Measurements from ENCODE around the gene SORBS1. TPM values are rescaled to one million over a fixed set of nuclear protein-coding genes. Genes with fewer than 3 reads are reported as not detected.

The SORBS1 gene
- total RNA-seq, 1 donor from 2014 or later: 5.1 TPM

GRCh38 chr10:95505641-95506040 lies 55.5 kb downstream of the SORBS1 start:
- Histone ChIP-seq H3K36me3 (ENCODE audit: insufficient read depth, low read length) (no peaks in the 10 kb centered on the region), H3K4me2 (ENCODE audit: low read length) (no peak overlapping the region), H3K27me3 (ENCODE audit: insufficient read depth, low read length) (no peaks in the 10 kb centered on the region), H3K79me2 (ENCODE audit: insufficient read depth, low read length) (no peaks in the 10 kb centered on the region), H3K9me3 (ENCODE audit: insufficient read depth, low read depth, low read length) (no peaks in the 10 kb centered on the region), H3K27ac (ENCODE audit: low read depth, low read length) (no peak overlapping the region), H3K4me3 (ENCODE audit: insufficient read depth, low read depth, low read length) (no peak overlapping the region), H3K4me1 (ENCODE audit: insufficient read depth, low read length) (peaks cover 12% of the 10 kb centered on the region), H2AFZ (ENCODE audit: low read depth, low read length) (no peak overlapping the region), H3K9ac (ENCODE audit: low read length) (no peak overlapping the region), H4K20me1 (ENCODE audit: insufficient read depth, low read length) (no peaks in the 10 kb centered on the region)
- Mint-ChIP-seq H3K36me3 (ENCODE audit: low read depth, unreplicated experiment) (no peaks in the 10 kb centered on the region), H3K4me1 (ENCODE audit: low read depth, unreplicated experiment) (peaks cover 13% of the 10 kb centered on the region), H3K27ac (ENCODE audit: unreplicated experiment) (no peak overlapping the region), H3K4me3 (ENCODE audit: unreplicated experiment) (no peak overlapping the region), H3K9me3 (ENCODE audit: unreplicated experiment) (no peaks in the 10 kb centered on the region), H3K27me3 (ENCODE audit: low read depth, unreplicated experiment) (peaks cover 4% of the 10 kb centered on the region)
- TF ChIP-seq CTCF (IDR thresholded peaks at IDR 0.05; ENCODE audit: insufficient read depth, low read depth, low read length) (no peak), EZH2 (IDR thresholded peaks at IDR 0.05; ENCODE audit: insufficient read depth, low read length) (no peak)
- no peak for DNase-seq (ENCODE audit: low read depth)
- no peak for FAIRE-seq

- no peak overlapping the region for H2AFZ ChIP-seq (ENCODE audit: low read depth, low read length)
- no peak overlapping the region for H3K4me2 ChIP-seq (ENCODE audit: low read length)
- Mint-ChIP-seq H3K4me1 (ENCODE audit: low read depth, unreplicated experiment) (peaks cover 13% of the 10 kb centered on the region), H3K9me3 (ENCODE audit: unreplicated experiment) (no peaks in the 10 kb centered on the region), H3K27ac (ENCODE audit: unreplicated experiment) (no peak overlapping the region), H3K36me3 (ENCODE audit: low read depth, unreplicated experiment) (no peaks in the 10 kb centered on the region), H3K27me3 (ENCODE audit: low read depth, unreplicated experiment) (peaks cover 4% of the 10 kb centered on the region), H3K4me3 (ENCODE audit: unreplicated experiment) (no peak overlapping the region)
- no peak overlapping the region for H3K27ac ChIP-seq (ENCODE audit: low read depth, low read length)
- no peak overlapping the region for H3K4me3 ChIP-seq (ENCODE audit: insufficient read depth, low read depth, low read length)
- no peak for DNase-seq (ENCODE audit: low read depth)
- H3K9ac ChIP-seq (ENCODE audit: low read length): no peak overlapping the region
- no peaks in the 10 kb centered on the region for H4K20me1 ChIP-seq (ENCODE audit: insufficient read depth, low read length)
- H3K27me3 ChIP-seq (ENCODE audit: insufficient read depth, low read length): no peaks in the 10 kb centered on the region
- no peaks in the 10 kb centered on the region for H3K36me3 ChIP-seq (ENCODE audit: insufficient read depth, low read length)
- TF ChIP-seq CTCF (IDR thresholded peaks at IDR 0.05; ENCODE audit: insufficient read depth, low read depth, low read length) (no peak), EZH2 (IDR thresholded peaks at IDR 0.05; ENCODE audit: insufficient read depth, low read length) (no peak)
- H3K79me2 ChIP-seq (ENCODE audit: insufficient read depth, low read length): no peaks in the 10 kb centered on the region
- no peaks in the 10 kb centered on the region for H3K9me3 ChIP-seq (ENCODE audit: insufficient read depth, low read depth, low read length)
- H3K4me1 ChIP-seq (ENCODE audit: insufficient read depth, low read length): peaks cover 12% of the 10 kb centered on the region
- no peak for FAIRE-seq
Measured at GRCh38 chr10:95505084-95505610, 56.0 kb downstream of the SORBS1 start.

GRCh38 chr10:95504246-95504691 lies 56.9 kb downstream of the SORBS1 start:
- peaks cover 17% of the 10 kb centered on the region for H3K4me1 Mint-ChIP-seq (ENCODE audit: low read depth, unreplicated experiment)

More at GRCh38 chr10:95504246-95504691, 56.9 kb downstream of the SORBS1 start:
- no peaks in the 10 kb centered on the region for H3K27me3 ChIP-seq (ENCODE audit: insufficient read depth, low read length)
- no peak overlapping the region for H3K4me3 ChIP-seq (ENCODE audit: insufficient read depth, low read depth, low read length)
- H3K79me2 ChIP-seq (ENCODE audit: insufficient read depth, low read length): no peaks in the 10 kb centered on the region
- H3K4me2 ChIP-seq (ENCODE audit: low read length): no peak overlapping the region
- no peak overlapping the region for H3K9ac ChIP-seq (ENCODE audit: low read length)
- Mint-ChIP-seq H3K36me3 (ENCODE audit: low read depth, unreplicated experiment) (no peaks in the 10 kb centered on the region), H3K4me3 (ENCODE audit: unreplicated experiment) (no peak overlapping the region), H3K27me3 (ENCODE audit: low read depth, unreplicated experiment) (peaks cover 4% of the 10 kb centered on the region), H3K9me3 (ENCODE audit: unreplicated experiment) (no peaks in the 10 kb centered on the region), H3K27ac (ENCODE audit: unreplicated experiment) (no peak overlapping the region)
- peaks cover 11% of the 10 kb centered on the region for H3K4me1 ChIP-seq (ENCODE audit: insufficient read depth, low read length)
- H2AFZ ChIP-seq (ENCODE audit: low read depth, low read length): no peak overlapping the region
- TF ChIP-seq EZH2 (IDR thresholded peaks at IDR 0.05; ENCODE audit: insufficient read depth, low read length): no peak
- TF ChIP-seq CTCF (IDR thresholded peaks at IDR 0.05; ENCODE audit: insufficient read depth, low read depth, low read length): no peak
- no peaks in the 10 kb centered on the region for H3K36me3 ChIP-seq (ENCODE audit: insufficient read depth, low read length)
- H3K27ac ChIP-seq (ENCODE audit: low read depth, low read length): no peak overlapping the region
- no peak for FAIRE-seq
- no peaks in the 10 kb centered on the region for H4K20me1 ChIP-seq (ENCODE audit: insufficient read depth, low read length)
- DNase-seq (ENCODE audit: low read depth): no peak
- no peaks in the 10 kb centered on the region for H3K9me3 ChIP-seq (ENCODE audit: insufficient read depth, low read depth, low read length)

All from astrocyte (in vitro differentiated cells and primary cell).